ENCODE measurements around the gene PPP4R1. TPM values are rescaled to one million over a fixed set of nuclear protein-coding genes. Genes with fewer than 3 reads are reported as not detected.

Gene PPP4R1
- total RNA-seq, 4 donors from 2014 or later: 27.7 to 48.3 (median 32.0) TPM

GRCh38 chr18:9513971-9514512, 100.3 kb downstream of the PPP4R1 start:
- peaks cover 0 to 19% of the 10 kb centered on the region in 2 donors for H3K36me3 ChIP-seq
- H3K27me3 ChIP-seq: no peaks in the 10 kb centered on the region
- no peak for TF ChIP-seq POLR2A (IDR thresholded peaks at IDR 0.05)
- TF ChIP-seq, protein P1, sequence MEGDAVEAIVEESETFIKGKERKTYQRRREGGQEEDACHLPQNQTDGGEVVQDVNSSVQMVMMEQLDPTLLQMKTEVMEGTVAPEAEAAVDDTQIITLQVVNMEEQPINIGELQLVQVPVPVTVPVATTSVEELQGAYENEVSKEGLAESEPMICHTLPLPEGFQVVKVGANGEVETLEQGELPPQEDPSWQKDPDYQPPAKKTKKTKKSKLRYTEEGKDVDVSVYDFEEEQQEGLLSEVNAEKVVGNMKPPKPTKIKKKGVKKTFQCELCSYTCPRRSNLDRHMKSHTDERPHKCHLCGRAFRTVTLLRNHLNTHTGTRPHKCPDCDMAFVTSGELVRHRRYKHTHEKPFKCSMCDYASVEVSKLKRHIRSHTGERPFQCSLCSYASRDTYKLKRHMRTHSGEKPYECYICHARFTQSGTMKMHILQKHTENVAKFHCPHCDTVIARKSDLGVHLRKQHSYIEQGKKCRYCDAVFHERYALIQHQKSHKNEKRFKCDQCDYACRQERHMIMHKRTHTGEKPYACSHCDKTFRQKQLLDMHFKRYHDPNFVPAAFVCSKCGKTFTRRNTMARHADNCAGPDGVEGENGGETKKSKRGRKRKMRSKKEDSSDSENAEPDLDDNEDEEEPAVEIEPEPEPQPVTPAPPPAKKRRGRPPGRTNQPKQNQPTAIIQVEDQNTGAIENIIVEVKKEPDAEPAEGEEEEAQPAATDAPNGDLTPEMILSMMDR (IDR thresholded peaks at IDR 0.05 in 4 of 5, conservative IDR thresholded peaks at IDR 0.05 in 1 of 5): no peak
- H3K9me3 ChIP-seq: no peaks in the 10 kb centered on the region
- intact Hi-C loops (cut with DNase I; ENCODE audit: low total_unique reads) (loop anchor here (10.0 kb wide), 1 partner anchor 179 kb away; the partner anchor contains the start of gene TWSG1), in situ Hi-C loops (cut with MboI; ENCODE audit: low sequenced_read_pairs in 4 of 4) (loop anchor here (10.0 to 25.0 kb wide), 3 partner anchors 327 to 452 kb away; no protein-coding TSS in a partner anchor)
- ATAC-seq: no peak
- H3K4me1 ChIP-seq: peaks cover 0 to 5% of the 10 kb centered on the region in 2 donors
- DNase-seq: no peak
- H3K27ac ChIP-seq: no peak overlapping the region
- H3K4me3 ChIP-seq: no peak overlapping the region

GRCh38 chr18:9508446-9509025, 105.8 kb downstream of the PPP4R1 start:
- H3K4me1 ChIP-seq: peaks cover 24 to 25% of the 10 kb centered on the region in 2 donors
- intact Hi-C loops (cut with DNase I; ENCODE audit: low total_unique reads): no loop called here
- no peaks in the 10 kb centered on the region for H3K27me3 ChIP-seq
- in situ Hi-C loops (cut with MboI; ENCODE audit: low sequenced_read_pairs in 4 of 4): loop anchor here in 3 of 4 donors (25.0 kb wide), 2 partner anchors 321 to 446 kb away; no protein-coding TSS in a partner anchor
- H3K27ac ChIP-seq: no peak overlapping the region
- ATAC-seq: no peak
- no peaks in the 10 kb centered on the region for H3K9me3 ChIP-seq
- TF ChIP-seq, protein P1 (IDR thresholded peaks at IDR 0.05 in 4 of 5, conservative IDR thresholded peaks at IDR 0.05 in 1 of 5): no peak
- no peak for TF ChIP-seq POLR2A (IDR thresholded peaks at IDR 0.05)
- H3K36me3 ChIP-seq: peaks cover 0 to 4% of the 10 kb centered on the region in 2 donors
- DNase-seq: no peak
- H3K4me3 ChIP-seq: no peak overlapping the region

GRCh38 chr18:9507565-9508088, 106.7 kb downstream of the PPP4R1 start:
- intact Hi-C loops (cut with DNase I; ENCODE audit: low total_unique reads): no loop called here
- TF ChIP-seq, protein P1 (IDR thresholded peaks at IDR 0.05 in 4 of 5, conservative IDR thresholded peaks at IDR 0.05 in 1 of 5): no peak
- TF ChIP-seq POLR2A (IDR thresholded peaks at IDR 0.05): no peak
- Histone ChIP-seq H3K27ac (no peak overlapping the region), H3K4me3 (no peak overlapping the region), H3K9me3 (no peaks in the 10 kb centered on the region), H3K36me3 (no peaks in the 10 kb centered on the region), H3K4me1 (peaks cover 24 to 25% of the 10 kb centered on the region in 2 donors), H3K27me3 (no peaks in the 10 kb centered on the region)
- in situ Hi-C loops (cut with MboI; ENCODE audit: low sequenced_read_pairs in 4 of 4): loop anchor here in 3 of 4 donors (25.0 kb wide), 2 partner anchors 320 to 445 kb away; no protein-coding TSS in a partner anchor
- DNase-seq (no peak), ATAC-seq (no peak)

DNA sequence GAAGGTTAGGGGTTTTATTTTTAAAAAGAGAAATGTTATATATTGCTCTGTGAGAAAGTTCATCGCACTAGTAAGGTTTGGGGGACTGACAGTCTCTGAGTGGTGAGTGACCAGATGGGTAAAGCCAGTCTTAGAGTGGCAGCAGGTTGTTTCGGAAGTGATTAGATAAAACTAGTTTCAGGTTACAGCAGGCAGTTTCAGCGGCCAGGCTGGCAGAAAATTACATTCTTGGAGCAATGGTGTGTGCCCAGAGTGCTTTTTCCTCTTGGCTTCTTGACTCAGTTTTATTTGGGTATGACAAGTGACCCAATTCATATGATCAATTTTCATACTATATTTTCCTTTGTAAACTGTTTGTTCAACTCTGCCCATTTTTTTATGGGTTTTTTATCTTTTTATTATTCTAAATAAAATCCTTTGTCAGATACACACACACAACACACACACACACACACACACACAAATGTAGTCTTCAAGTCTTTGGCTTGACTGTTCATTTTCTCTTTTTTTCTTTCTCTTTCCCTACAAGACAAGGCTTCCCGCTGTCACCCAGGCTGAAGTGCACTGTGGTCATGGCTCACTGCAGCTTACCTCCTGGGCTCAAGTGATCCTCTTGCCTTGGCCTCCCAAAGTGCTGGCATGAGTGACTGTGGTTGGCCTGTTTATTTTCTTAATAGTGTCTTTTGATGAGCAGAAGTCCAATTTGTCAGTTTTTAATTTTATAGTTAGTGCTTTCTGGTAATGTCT, 108.1 kb downstream of the PPP4R1 start:
- H3K4me1 ChIP-seq: peaks cover 24 to 25% of the 10 kb centered on the region in 2 donors
- no peaks in the 10 kb centered on the region for H3K36me3 ChIP-seq
- H3K4me3 ChIP-seq: no peak overlapping the region
- in situ Hi-C loops (cut with MboI; ENCODE audit: low sequenced_read_pairs in 4 of 4) (loop anchor here in 3 of 4 donors (25.0 kb wide), 2 partner anchors 319 to 444 kb away; no protein-coding TSS in a partner anchor), intact Hi-C loops (cut with DNase I; ENCODE audit: low total_unique reads) (no loop called here)
- ATAC-seq: peak; percentile 79 to 81
- DNase-seq: peak in 1 of 2 donors; percentile 16
- H3K9me3 ChIP-seq: no peaks in the 10 kb centered on the region
- TF ChIP-seq, protein P1 (IDR thresholded peaks at IDR 0.05 in 4 of 5, conservative IDR thresholded peaks at IDR 0.05 in 1 of 5): no peak
- no peak for TF ChIP-seq POLR2A (IDR thresholded peaks at IDR 0.05)
- H3K27ac ChIP-seq: peak overlapping the region in 2 of 4 donors; percentile 15 to 31
- H3K27me3 ChIP-seq: no peaks in the 10 kb centered on the region

Other genes starting within 250 kb of the PPP4R1 start
- 100 to 1,000 TPM in 1 of 4 donors, 10 to 100 TPM in 3; 41.5 to 108 (median 78.1) TPM for gene RALBP1, start 139.0 kb downstream of the PPP4R1 start, total RNA-seq
- 1 to 10 TPM; 3.2 to 7.1 (median 4.4) TPM for gene RAB31, start 93.7 kb upstream of the PPP4R1 start, total RNA-seq

All from gastrocnemius medialis (tissue), 4 donors.